ENCODE data around the gene CEP57L1.
"Not testable (repeated sequence)": the region's sequence is repeated elsewhere in the genome, so short reads cannot be mapped to it uniquely, and the experiment has no call there.

DNA sequence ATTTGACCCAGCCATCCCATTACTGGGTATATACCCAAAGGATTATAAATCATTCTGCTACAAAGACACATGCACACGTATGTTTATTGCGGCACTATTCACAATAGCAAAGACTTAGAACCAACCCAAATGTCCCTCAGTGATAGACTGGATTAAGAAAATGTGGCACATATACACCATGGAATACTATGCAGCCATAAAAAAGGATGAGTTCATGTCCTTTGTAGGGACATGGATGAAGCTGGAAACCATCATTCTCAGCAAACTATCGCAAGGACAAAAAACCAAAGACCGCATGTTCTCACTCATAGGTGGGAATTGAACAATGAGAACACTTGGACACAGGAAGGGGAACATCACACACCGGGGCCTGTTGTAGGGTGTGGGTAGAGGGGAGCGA, 40.7 kb downstream of the CEP57L1 start:
- TF ChIP-seq, protein P1, sequence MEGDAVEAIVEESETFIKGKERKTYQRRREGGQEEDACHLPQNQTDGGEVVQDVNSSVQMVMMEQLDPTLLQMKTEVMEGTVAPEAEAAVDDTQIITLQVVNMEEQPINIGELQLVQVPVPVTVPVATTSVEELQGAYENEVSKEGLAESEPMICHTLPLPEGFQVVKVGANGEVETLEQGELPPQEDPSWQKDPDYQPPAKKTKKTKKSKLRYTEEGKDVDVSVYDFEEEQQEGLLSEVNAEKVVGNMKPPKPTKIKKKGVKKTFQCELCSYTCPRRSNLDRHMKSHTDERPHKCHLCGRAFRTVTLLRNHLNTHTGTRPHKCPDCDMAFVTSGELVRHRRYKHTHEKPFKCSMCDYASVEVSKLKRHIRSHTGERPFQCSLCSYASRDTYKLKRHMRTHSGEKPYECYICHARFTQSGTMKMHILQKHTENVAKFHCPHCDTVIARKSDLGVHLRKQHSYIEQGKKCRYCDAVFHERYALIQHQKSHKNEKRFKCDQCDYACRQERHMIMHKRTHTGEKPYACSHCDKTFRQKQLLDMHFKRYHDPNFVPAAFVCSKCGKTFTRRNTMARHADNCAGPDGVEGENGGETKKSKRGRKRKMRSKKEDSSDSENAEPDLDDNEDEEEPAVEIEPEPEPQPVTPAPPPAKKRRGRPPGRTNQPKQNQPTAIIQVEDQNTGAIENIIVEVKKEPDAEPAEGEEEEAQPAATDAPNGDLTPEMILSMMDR (conservative IDR thresholded peaks at IDR 0.05; ENCODE audit: low read depth in 2 of 2) = not testable (repeated sequence)
- not testable (repeated sequence) for TF ChIP-seq POLR2AphosphoS5 (IDR thresholded peaks at IDR 0.05; ENCODE audit: low read depth); STAT1 (IDR thresholded peaks at IDR 0.05; ENCODE audit: unreplicated experiment); JUNB (IDR thresholded peaks at IDR 0.05; ENCODE audit: unreplicated experiment); CREB1 (CRISPR knock-in tag; IDR thresholded peaks at IDR 0.05; ENCODE audit: low read depth); EZH2 (IDR thresholded peaks at IDR 0.05; ENCODE audit: low read depth, unreplicated experiment); EZH2phosphoT487 (IDR thresholded peaks at IDR 0.05; ENCODE audit: unreplicated experiment)
- TF ChIP-seq, protein P2, sequence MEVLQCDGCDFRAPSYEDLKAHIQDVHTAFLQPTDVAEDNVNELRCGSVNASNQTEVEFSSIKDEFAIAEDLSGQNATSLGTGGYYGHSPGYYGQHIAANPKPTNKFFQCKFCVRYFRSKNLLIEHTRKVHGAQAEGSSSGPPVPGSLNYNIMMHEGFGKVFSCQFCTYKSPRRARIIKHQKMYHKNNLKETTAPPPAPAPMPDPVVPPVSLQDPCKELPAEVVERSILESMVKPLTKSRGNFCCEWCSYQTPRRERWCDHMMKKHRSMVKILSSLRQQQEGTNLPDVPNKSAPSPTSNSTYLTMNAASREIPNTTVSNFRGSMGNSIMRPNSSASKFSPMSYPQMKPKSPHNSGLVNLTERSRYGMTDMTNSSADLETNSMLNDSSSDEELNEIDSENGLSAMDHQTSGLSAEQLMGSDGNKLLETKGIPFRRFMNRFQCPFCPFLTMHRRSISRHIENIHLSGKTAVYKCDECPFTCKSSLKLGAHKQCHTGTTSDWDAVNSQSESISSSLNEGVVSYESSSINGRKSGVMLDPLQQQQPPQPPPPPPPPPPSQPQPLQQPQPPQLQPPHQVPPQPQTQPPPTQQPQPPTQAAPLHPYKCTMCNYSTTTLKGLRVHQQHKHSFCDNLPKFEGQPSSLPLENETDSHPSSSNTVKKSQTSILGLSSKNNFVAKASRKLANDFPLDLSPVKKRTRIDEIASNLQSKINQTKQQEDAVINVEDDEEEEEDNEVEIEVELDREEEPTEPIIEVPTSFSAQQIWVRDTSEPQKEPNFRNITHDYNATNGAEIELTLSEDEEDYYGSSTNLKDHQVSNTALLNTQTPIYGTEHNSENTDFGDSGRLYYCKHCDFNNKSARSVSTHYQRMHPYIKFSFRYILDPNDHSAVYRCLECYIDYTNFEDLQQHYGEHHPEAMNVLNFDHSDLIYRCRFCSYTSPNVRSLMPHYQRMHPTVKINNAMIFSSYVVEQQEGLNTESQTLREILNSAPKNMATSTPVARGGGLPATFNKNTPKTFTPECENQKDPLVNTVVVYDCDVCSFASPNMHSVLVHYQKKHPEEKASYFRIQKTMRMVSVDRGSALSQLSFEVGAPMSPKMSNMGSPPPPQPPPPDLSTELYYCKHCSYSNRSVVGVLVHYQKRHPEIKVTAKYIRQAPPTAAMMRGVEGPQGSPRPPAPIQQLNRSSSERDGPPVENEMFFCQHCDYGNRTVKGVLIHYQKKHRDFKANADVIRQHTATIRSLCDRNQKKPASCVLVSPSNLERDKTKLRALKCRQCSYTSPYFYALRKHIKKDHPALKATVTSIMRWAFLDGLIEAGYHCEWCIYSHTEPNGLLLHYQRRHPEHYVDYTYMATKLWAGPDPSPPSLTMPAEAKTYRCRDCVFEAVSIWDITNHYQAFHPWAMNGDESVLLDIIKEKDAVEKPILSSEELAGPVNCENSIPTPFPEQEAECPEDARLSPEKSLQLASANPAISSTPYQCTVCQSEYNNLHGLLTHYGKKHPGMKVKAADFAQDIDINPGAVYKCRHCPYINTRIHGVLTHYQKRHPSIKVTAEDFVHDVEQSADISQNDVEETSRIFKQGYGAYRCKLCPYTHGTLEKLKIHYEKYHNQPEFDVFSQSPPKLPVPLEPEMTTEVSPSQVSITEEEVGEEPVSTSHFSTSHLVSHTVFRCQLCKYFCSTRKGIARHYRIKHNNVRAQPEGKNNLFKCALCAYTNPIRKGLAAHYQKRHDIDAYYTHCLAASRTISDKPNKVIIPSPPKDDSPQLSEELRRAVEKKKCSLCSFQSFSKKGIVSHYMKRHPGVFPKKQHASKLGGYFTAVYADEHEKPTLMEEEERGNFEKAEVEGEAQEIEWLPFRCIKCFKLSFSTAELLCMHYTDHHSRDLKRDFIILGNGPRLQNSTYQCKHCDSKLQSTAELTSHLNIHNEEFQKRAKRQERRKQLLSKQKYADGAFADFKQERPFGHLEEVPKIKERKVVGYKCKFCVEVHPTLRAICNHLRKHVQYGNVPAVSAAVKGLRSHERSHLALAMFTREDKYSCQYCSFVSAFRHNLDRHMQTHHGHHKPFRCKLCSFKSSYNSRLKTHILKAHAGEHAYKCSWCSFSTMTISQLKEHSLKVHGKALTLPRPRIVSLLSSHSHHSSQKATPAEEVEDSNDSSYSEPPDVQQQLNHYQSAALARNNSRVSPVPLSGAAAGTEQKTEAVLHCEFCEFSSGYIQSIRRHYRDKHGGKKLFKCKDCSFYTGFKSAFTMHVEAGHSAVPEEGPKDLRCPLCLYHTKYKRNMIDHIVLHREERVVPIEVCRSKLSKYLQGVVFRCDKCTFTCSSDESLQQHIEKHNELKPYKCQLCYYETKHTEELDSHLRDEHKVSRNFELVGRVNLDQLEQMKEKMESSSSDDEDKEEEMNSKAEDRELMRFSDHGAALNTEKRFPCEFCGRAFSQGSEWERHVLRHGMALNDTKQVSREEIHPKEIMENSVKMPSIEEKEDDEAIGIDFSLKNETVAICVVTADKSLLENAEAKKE (CRISPR knock-in tag; IDR thresholded peaks at IDR 0.05) = not testable (repeated sequence)
- TF ChIP-seq, protein P3, sequence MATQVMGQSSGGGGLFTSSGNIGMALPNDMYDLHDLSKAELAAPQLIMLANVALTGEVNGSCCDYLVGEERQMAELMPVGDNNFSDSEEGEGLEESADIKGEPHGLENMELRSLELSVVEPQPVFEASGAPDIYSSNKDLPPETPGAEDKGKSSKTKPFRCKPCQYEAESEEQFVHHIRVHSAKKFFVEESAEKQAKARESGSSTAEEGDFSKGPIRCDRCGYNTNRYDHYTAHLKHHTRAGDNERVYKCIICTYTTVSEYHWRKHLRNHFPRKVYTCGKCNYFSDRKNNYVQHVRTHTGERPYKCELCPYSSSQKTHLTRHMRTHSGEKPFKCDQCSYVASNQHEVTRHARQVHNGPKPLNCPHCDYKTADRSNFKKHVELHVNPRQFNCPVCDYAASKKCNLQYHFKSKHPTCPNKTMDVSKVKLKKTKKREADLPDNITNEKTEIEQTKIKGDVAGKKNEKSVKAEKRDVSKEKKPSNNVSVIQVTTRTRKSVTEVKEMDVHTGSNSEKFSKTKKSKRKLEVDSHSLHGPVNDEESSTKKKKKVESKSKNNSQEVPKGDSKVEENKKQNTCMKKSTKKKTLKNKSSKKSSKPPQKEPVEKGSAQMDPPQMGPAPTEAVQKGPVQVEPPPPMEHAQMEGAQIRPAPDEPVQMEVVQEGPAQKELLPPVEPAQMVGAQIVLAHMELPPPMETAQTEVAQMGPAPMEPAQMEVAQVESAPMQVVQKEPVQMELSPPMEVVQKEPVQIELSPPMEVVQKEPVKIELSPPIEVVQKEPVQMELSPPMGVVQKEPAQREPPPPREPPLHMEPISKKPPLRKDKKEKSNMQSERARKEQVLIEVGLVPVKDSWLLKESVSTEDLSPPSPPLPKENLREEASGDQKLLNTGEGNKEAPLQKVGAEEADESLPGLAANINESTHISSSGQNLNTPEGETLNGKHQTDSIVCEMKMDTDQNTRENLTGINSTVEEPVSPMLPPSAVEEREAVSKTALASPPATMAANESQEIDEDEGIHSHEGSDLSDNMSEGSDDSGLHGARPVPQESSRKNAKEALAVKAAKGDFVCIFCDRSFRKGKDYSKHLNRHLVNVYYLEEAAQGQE (IDR thresholded peaks at IDR 0.05; ENCODE audit: unreplicated experiment) = not testable (repeated sequence)

Data from GM23338 (cell line).